Measurements from ENCODE around the gene PRR5L.

PRR5L gene

DNA sequence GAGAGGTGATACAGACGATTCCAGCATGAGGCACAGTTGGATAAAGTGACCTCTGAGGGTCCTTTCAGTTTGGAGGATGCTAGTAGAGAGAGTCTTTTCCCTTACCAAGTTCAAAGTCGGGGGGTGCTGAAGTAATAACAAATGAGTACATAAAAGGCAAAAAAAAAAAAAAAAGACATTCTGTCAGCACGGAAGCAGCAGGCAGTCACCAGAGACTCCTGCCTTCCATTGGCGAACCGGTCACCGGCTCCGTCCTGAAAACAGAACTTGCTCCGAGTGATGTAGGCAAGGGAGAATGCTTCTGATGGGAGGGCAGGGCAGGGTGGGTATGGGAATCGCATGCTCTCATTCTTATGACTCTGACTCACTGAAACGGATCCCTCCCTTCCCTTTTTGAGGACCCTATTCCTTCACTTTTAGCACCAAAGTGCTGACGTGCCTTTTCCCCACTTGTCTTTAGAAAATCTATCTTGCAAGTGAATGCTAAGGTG is 65.9 kb downstream of the PRR5L start:
- TF ChIP-seq, protein P1, sequence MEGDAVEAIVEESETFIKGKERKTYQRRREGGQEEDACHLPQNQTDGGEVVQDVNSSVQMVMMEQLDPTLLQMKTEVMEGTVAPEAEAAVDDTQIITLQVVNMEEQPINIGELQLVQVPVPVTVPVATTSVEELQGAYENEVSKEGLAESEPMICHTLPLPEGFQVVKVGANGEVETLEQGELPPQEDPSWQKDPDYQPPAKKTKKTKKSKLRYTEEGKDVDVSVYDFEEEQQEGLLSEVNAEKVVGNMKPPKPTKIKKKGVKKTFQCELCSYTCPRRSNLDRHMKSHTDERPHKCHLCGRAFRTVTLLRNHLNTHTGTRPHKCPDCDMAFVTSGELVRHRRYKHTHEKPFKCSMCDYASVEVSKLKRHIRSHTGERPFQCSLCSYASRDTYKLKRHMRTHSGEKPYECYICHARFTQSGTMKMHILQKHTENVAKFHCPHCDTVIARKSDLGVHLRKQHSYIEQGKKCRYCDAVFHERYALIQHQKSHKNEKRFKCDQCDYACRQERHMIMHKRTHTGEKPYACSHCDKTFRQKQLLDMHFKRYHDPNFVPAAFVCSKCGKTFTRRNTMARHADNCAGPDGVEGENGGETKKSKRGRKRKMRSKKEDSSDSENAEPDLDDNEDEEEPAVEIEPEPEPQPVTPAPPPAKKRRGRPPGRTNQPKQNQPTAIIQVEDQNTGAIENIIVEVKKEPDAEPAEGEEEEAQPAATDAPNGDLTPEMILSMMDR (IDR thresholded peaks at IDR 0.05; ENCODE audit: low read depth, low read length) = no peak
- Histone ChIP-seq H3K36me3 (no peaks in the 10 kb centered on the region), H3K27me3 (ENCODE audit: insufficient read depth, low read depth, severe bottlenecking) (no peaks in the 10 kb centered on the region), H3K4me3 (ENCODE audit: low read depth, low read length) (no peak overlapping the region), H3K27ac (no peak overlapping the region), H3K9me3 (ENCODE audit: severe bottlenecking) (no peaks in the 10 kb centered on the region)
- DNase-seq = no peak

- DNase-seq = no peak
- Histone ChIP-seq H3K27me3 (ENCODE audit: insufficient read depth, low read depth, severe bottlenecking) (no peaks in the 10 kb centered on the region), H3K36me3 (no peaks in the 10 kb centered on the region), H3K9me3 (ENCODE audit: severe bottlenecking) (no peaks in the 10 kb centered on the region), H3K27ac (no peak overlapping the region), H3K4me3 (ENCODE audit: low read depth, low read length) (no peak overlapping the region)
- TF ChIP-seq, protein P1 (IDR thresholded peaks at IDR 0.05; ENCODE audit: low read depth, low read length) = no peak
Observed at GRCh38 chr11:36362902-36363301, 66.8 kb downstream of the PRR5L start.

DNA sequence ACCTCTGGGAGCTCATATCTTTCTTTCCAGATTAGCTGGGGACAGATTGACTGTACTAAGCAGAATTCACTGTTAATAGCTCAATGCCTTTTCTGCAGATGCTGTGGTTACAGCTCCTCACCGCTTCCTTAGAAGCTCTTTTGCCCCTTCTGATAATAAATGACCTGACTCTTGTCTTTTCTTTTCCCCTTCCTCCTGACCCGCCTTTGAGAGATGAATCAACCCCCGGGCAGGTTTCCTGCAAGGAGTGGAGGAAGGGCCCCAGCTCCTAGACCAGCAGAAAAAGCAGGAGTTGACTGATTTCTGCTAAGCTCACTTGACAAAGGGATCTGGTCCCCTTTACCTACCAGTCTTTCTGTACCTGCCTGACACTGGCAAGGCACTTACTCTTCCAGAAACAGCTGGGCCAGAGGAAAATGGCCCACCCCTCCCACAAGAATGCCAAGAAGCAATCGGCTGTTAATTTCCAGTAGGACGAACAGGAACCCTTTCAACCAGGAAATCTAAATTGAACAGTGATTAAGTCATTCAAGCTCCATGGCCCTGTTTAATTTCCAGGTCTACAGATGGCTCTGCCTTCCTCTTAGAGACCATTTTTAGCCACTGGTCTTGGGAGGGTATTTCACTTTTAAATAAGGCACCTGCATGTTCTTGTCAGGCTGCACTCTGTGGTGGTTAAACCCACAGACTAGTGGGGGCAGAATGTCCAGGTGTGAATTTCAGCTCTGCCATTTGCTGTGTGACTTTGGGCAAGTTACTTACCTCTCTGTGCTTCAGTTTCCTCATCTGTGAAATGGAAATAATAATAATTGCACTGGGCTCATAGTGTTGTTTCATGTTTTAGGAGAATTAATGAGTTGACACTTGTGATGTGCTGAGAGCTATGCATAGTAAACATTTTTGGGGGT is 67.5 kb downstream of the PRR5L start:
- DNase-seq = no peak
- H3K27ac ChIP-seq = peak overlapping the region; percentile 32
- H3K9me3 ChIP-seq (ENCODE audit: severe bottlenecking) = no peaks in the 10 kb centered on the region
- H3K36me3 ChIP-seq = no peaks in the 10 kb centered on the region
- TF ChIP-seq, protein P1 (IDR thresholded peaks at IDR 0.05; ENCODE audit: low read depth, low read length) = no peak
- H3K27me3 ChIP-seq (ENCODE audit: insufficient read depth, low read depth, severe bottlenecking) = no peaks in the 10 kb centered on the region
- no peak overlapping the region for H3K4me3 ChIP-seq (ENCODE audit: low read depth, low read length)

DNA sequence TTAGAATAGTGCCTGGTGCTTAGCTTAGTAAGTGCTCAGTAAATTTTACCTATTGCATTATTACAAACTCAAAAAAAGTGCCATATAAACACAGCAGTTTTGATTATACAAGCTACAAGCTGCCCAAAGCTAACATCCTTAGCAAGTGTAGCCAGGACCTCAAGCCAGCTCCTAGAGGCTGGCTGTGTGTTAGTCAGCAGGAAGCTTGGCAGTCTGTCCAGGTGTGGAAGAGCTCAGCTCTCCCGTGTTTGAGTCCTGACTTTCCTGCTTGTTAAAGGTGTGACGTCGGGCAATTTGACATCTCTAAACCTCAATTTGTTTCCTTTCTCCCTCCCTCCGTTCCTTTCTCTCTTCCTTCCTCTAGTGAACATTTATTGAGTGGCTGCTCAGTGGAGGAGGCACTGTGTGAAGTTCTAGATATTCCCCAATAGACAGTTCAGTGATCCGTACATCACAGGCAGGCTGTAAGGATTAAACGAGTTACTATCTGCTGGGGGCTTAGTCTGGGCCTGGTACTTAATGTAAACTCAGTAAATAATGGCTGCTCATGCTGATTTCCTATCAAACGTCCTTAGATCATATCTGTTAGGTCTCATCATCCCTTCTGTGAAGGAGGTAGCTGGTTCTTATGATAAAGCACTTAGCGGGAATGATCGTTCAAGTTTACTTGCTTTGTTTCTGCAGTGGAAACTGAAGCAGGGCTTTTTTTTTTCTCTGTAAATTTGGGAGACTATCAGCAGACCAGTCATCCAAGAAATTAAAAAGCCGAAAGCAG is 68.7 kb downstream of the PRR5L start:
- Histone ChIP-seq H3K9me3 (ENCODE audit: severe bottlenecking) (no peaks in the 10 kb centered on the region), H3K4me3 (ENCODE audit: low read depth, low read length) (no peak overlapping the region), H3K27me3 (ENCODE audit: insufficient read depth, low read depth, severe bottlenecking) (no peaks in the 10 kb centered on the region), H3K27ac (peak overlapping the region; percentile 53), H3K36me3 (no peaks in the 10 kb centered on the region)
- TF ChIP-seq, protein P1 (IDR thresholded peaks at IDR 0.05; ENCODE audit: low read depth, low read length) = no peak
- DNase-seq = peak; percentile 40

GRCh38 chr11:36365907-36366306 is 69.8 kb downstream of the PRR5L start:
- H3K4me3 ChIP-seq (ENCODE audit: low read depth, low read length) = no peak overlapping the region
- DNase-seq = no peak
- H3K36me3 ChIP-seq = no peaks in the 10 kb centered on the region
- no peak overlapping the region for H3K27ac ChIP-seq
- TF ChIP-seq, protein P1 (IDR thresholded peaks at IDR 0.05; ENCODE audit: low read depth, low read length) = no peak
- H3K27me3 ChIP-seq (ENCODE audit: insufficient read depth, low read depth, severe bottlenecking) = no peaks in the 10 kb centered on the region
- H3K9me3 ChIP-seq (ENCODE audit: severe bottlenecking) = no peaks in the 10 kb centered on the region

Data from WERI-Rb-1 (cell line).